ENCODE results near the gene MKRN2OS.

The MKRN2OS gene
- total RNA-seq: 0 reads per million in 3 experiments

GRCh38 chr3:12545473-12545791 is at the start of gene MKRN2OS:
MKRN2OS (minus strand) TSS chr3:12545499; CDS start chr3:12545464, 35 bp downstream.
- DNase-seq: no peak

GRCh38 chr3:12593473-12593872 is 48.2 kb upstream of the MKRN2OS start:
- no peak for DNase-seq

GRCh38 chr3:12591997-12592715 is 46.9 kb upstream of the MKRN2OS start:
- DNase-seq: no peak

- no peak for DNase-seq
These were observed 46.2 kb upstream of the MKRN2OS start for GRCh38 chr3:12591456-12591855.

GRCh38 chr3:12590096-12590495 is 44.8 kb upstream of the MKRN2OS start:
- DNase-seq: no peak

- DNase-seq: no peak
These were observed 43.0 kb upstream of the MKRN2OS start for GRCh38 chr3:12588039-12589009.

GRCh38 chr3:12586403-12586802 is 41.1 kb upstream of the MKRN2OS start:
- no peak for DNase-seq

GRCh38 chr3:12585970-12586369 is 40.7 kb upstream of the MKRN2OS start:
- DNase-seq: no peak

- no peak for DNase-seq
These were observed 39.9 kb upstream of the MKRN2OS start for GRCh38 chr3:12585181-12585580.

- DNase-seq: no peak
These were observed 38.8 kb upstream of the MKRN2OS start for GRCh38 chr3:12584083-12584482.

- DNase-seq: no peak
These were observed 38.0 kb upstream of the MKRN2OS start for GRCh38 chr3:12583280-12583679.

- DNase-seq: no peak
These were observed 37.4 kb upstream of the MKRN2OS start for GRCh38 chr3:12582730-12583129.

- DNase-seq: no peak
These were observed 34.6 kb upstream of the MKRN2OS start for GRCh38 chr3:12579905-12580304.

GRCh38 chr3:12579456-12579855 is 34.2 kb upstream of the MKRN2OS start:
- no peak for DNase-seq

- no peak for DNase-seq
These were observed 33.4 kb upstream of the MKRN2OS start for GRCh38 chr3:12578742-12579141.

GRCh38 chr3:12577379-12577778 is 32.1 kb upstream of the MKRN2OS start:
- DNase-seq: no peak

- no peak for DNase-seq
These were observed 29.4 kb upstream of the MKRN2OS start for GRCh38 chr3:12574661-12575060.

- DNase-seq: no peak
These were observed 28.8 kb upstream of the MKRN2OS start for GRCh38 chr3:12574131-12574530.

- no peak for DNase-seq
These were observed 26.7 kb upstream of the MKRN2OS start for GRCh38 chr3:12571986-12572385.

- DNase-seq: no peak
These were observed 24.5 kb upstream of the MKRN2OS start for GRCh38 chr3:12569836-12570235.

GRCh38 chr3:12568747-12569146 is 23.4 kb upstream of the MKRN2OS start:
- no peak for DNase-seq

- DNase-seq: no peak
These were observed 21.7 kb upstream of the MKRN2OS start for GRCh38 chr3:12566976-12567375.

GRCh38 chr3:12562451-12562850 is 17.2 kb upstream of the MKRN2OS start:
- DNase-seq: no peak

GRCh38 chr3:12561397-12561796 is 16.1 kb upstream of the MKRN2OS start:
- DNase-seq: no peak

Data from central memory CD4-positive, alpha-beta T cell (primary cell).